ENCODE data around the gene GNB1. TPM values are rescaled to one million over a fixed set of nuclear protein-coding genes. Genes with fewer than 3 reads are reported as not detected.

GNB1 gene
- total RNA-seq, 2 experiments from 2014 or later, result 138 to 149 TPM

- H3K4me1 Mint-ChIP-seq (ENCODE audit: low read depth), result peaks cover 47% of the 10 kb centered on the region
- Histone ChIP-seq H3K4me1 (ENCODE audit: insufficient read depth, low read length) (peaks cover 67% of the 10 kb centered on the region), H3K27ac (ENCODE audit: low read depth in 1 of 2, low read length in 2 of 2) (peak overlapping the region; percentile 78), H3K27me3 (ENCODE audit: control insufficient read depth in 1 of 2, insufficient read depth in 2 of 2, low read length in 2 of 2) (no peaks in the 10 kb centered on the region), H3K36me3 (ENCODE audit: insufficient read depth, low read length) (no peaks in the 10 kb centered on the region), H3K4me3 (ENCODE audit: low read length) (peak overlapping the region; percentile 77), H3K9me3 (ENCODE audit: control insufficient read depth in 1 of 2, insufficient read depth in 1 of 2, low read length in 2 of 2) (no peaks in the 10 kb centered on the region)
- TF ChIP-seq CTCF (IDR thresholded peaks at IDR 0.05), result no peak
- intact Hi-C loops (cut with DNase I, micrococcal nuclease), result loop anchor here in 1 of 2 experiments (1.0 kb wide), 1 partner anchor 14 kb away; no protein-coding TSS in a partner anchor
- peak overlapping the region; percentile 98 for H3K27ac Mint-ChIP-seq
- DNase-seq, result no peak
- peak overlapping the region; percentile 92 for H3K4me3 Mint-ChIP-seq
- peaks cover 20% of the 10 kb centered on the region for H3K36me3 Mint-ChIP-seq (ENCODE audit: low read depth)
- no peaks in the 10 kb centered on the region for H3K27me3 Mint-ChIP-seq
- ChIA-PET CTCF (no interaction called here), POLR2A (no interaction called here)
- ATAC-seq (ENCODE audit: poor library complexity), result no peak
- H3K9me3 Mint-ChIP-seq, result no peaks in the 10 kb centered on the region
Measured at GRCh38 chr1:1892763-1893120, 1.9 kb upstream of the GNB1 start.

GRCh38 chr1:1892079-1892762, 1.3 kb upstream of the GNB1 start:
- peak overlapping the region; percentile 92 for H3K4me3 Mint-ChIP-seq
- DNase-seq, result peak in 3 of 14 experiments; percentile 12 to 63 (median 52)

More at GRCh38 chr1:1892079-1892762, 1.3 kb upstream of the GNB1 start:
- H3K4me1 ChIP-seq (ENCODE audit: insufficient read depth, low read length), result peaks cover 69% of the 10 kb centered on the region
- no peaks in the 10 kb centered on the region for H3K27me3 ChIP-seq (ENCODE audit: control insufficient read depth in 1 of 2, insufficient read depth in 2 of 2, low read length in 2 of 2)
- peak overlapping the region; percentile 77 for H3K4me3 ChIP-seq (ENCODE audit: low read length)
- H3K27me3 Mint-ChIP-seq, result no peaks in the 10 kb centered on the region
- H3K27ac Mint-ChIP-seq, result peak overlapping the region; percentile 98
- H3K4me1 Mint-ChIP-seq (ENCODE audit: low read depth), result peaks cover 52% of the 10 kb centered on the region
- H3K27ac ChIP-seq (ENCODE audit: low read depth in 1 of 2, low read length in 2 of 2), result peak overlapping the region; percentile 78
- no peak for TF ChIP-seq CTCF (IDR thresholded peaks at IDR 0.05)
- POLR2A ChIA-PET, result interaction anchor here (0.6 to 1.5 kb wide), 4 partner anchors 8 to 112 kb away, joined by 3 to 12 read pairs (median 4); no protein-coding TSS in a partner anchor
- CTCF ChIA-PET, result interaction anchor here (0.9 to 1.5 kb wide), 2 partner anchors 9 to 17 kb away, joined by 3 to 7 read pairs; no protein-coding TSS in a partner anchor
- H3K36me3 Mint-ChIP-seq (ENCODE audit: low read depth), result peaks cover 23% of the 10 kb centered on the region
- intact Hi-C loops (cut with DNase I, micrococcal nuclease), result loop anchor here in 1 of 2 experiments (1.0 kb wide), 1 partner anchor 14 kb away; no protein-coding TSS in a partner anchor
- ATAC-seq (ENCODE audit: poor library complexity), result no peak
- no peaks in the 10 kb centered on the region for H3K36me3 ChIP-seq (ENCODE audit: insufficient read depth, low read length)
- no peaks in the 10 kb centered on the region for H3K9me3 Mint-ChIP-seq
- H3K9me3 ChIP-seq (ENCODE audit: control insufficient read depth in 1 of 2, insufficient read depth in 1 of 2, low read length in 2 of 2), result no peaks in the 10 kb centered on the region

All from CD4-positive, alpha-beta T cell (primary cell).